Hepatocyte (in vitro differentiated cells): ENCODE measurements around the gene TMEM98. TPM values are rescaled to one million over a fixed set of nuclear protein-coding genes. Genes with fewer than 3 reads are reported as not detected.
A peak's percentile ranks its signal among the peaks of the same experiment; 100 is the strongest.

Source experiments
- DNase-seq: peaks from one replicate; pipeline ENCODE4 v3.0.0-alpha.2; 2016; ENCODE audit warnings: low spot score
- H2AFZ ChIP-seq: fragments of 200-600 bp; sonication (generic); 2 replicates; pipeline ENCODE4 v1.6.0; 2016; ENCODE audit warnings: antibody characterized with exemption, mild to moderate bottlenecking
- H3K27ac ChIP-seq: fragments of 200-600 bp; sonication (generic); 2 replicates; pipeline ENCODE4 v1.5.1; 2016; ENCODE audit warnings: mild to moderate bottlenecking
- H3K27me3 ChIP-seq: fragments of 200-600 bp; sonication (generic); 2 replicates; pipeline ENCODE4 v1.6.1; 2016
- H3K36me3 ChIP-seq: fragments of 200-600 bp; sonication (generic); replicated peaks from 2 replicates; pipeline ENCODE4 v1.5.1; 2016; ENCODE audit warnings: low read depth; ENCODE audit not compliant: insufficient read depth
- H3K4me1 ChIP-seq: fragments of 200-600 bp; sonication (generic); 2 replicates; pipeline ENCODE4 v1.5.1; 2016; ENCODE audit warnings: mild to moderate bottlenecking, moderate library complexity; ENCODE audit not compliant: insufficient read depth
- H3K4me2 ChIP-seq: fragments of 200-600 bp; sonication (generic); 2 replicates; pipeline ENCODE4 v1.6.0; 2016
- H3K4me3 ChIP-seq: fragments of 200-600 bp; sonication (generic); 2 replicates; pipeline ENCODE4 v1.5.1; 2016; ENCODE audit warnings: mild to moderate bottlenecking
- H3K79me2 ChIP-seq: fragments of 200-600 bp; sonication (generic); 2 replicates; pipeline ENCODE4 v1.6.0; 2017; ENCODE audit warnings: mild to moderate bottlenecking
- H3K9me2 ChIP-seq: fragments of 200-600 bp; sonication (generic); replicated peaks from 2 replicates; pipeline ENCODE4 v1.6.0; 2017; ENCODE audit warnings: mild to moderate bottlenecking; ENCODE audit not compliant: insufficient read depth
- H3K9me3 ChIP-seq: fragments of 200-600 bp; sonication (generic); 2 replicates; pipeline ENCODE4 v1.5.1; 2016; ENCODE audit warnings: low read depth, mild to moderate bottlenecking
- H4K20me1 ChIP-seq: fragments of 200-600 bp; sonication (generic); 2 replicates; pipeline ENCODE4 v1.6.0; 2016; ENCODE audit warnings: mild to moderate bottlenecking; ENCODE audit not compliant: insufficient read depth, poor library complexity, severe bottlenecking
- CTCF ChIP-seq: fragments of 200-600 bp; sonication (generic); IDR thresholded peaks from 2 replicates; pipeline ENCODE4 v1.5.1; 2016; ENCODE audit warnings: antibody characterized with exemption, mild to moderate bottlenecking; ENCODE audit not compliant: poor library complexity
- EZH2 ChIP-seq: fragments of 200-600 bp; sonication (generic); IDR thresholded peaks from 2 replicates; pipeline ENCODE4 v1.6.1; 2016; ENCODE audit warnings: antibody characterized with exemption, mild to moderate bottlenecking, borderline replicate concordance
- EZH2phosphoT487 ChIP-seq: fragments of 200-600 bp; sonication (generic); IDR thresholded peaks from one replicate; pipeline ENCODE4 v1.6.1; 2018; ENCODE audit warnings: antibody characterized with exemption, mild to moderate bottlenecking, low read depth, moderate library complexity; ENCODE audit not compliant: unreplicated experiment, severe bottlenecking
- WGBS: methylation state at CpG from one replicate; pipeline ENCODE4 v1.1.6; 2016; ENCODE audit warnings: low lambda C conversion rate; ENCODE audit errors: missing lambda C conversion rate; 5-methylcytosine and 5-hydroxymethylcytosine counted together
- polyA plus RNA-seq: library from polyadenylated mRNA; unstranded; fragments of >200 nt; fragmentation: Nextera tagmentation; extraction: Ambion mirVana; gene quantifications from 2 replicates; pipeline ENCODE4 v1.2.1, GENCODE V29; 2016
- total RNA-seq: library from RNA; depleted of rRNA; stranded (reverse); fragments of >200 nt; gene quantifications from 2 replicates; pipeline ENCODE4 v1.2.3, GENCODE V29; 2014

Gene TMEM98
- total and polyA plus RNA-seq, 2 experiments from 2014 or later = 280 to 406 TPM

- Histone ChIP-seq H3K79me2 (no peaks in the 10 kb centered on the region), H3K27ac (peak overlapping the region; percentile 78), H3K36me3 (no peaks in the 10 kb centered on the region), H3K4me3 (no peak overlapping the region), H3K9me3 (no peaks in the 10 kb centered on the region), H3K9me2 (no peaks in the 10 kb centered on the region), H4K20me1 (no peaks in the 10 kb centered on the region), H2AFZ (no peak overlapping the region), H3K4me1 (peaks cover 30% of the 10 kb centered on the region), H3K4me2 (peak overlapping the region; percentile 66), H3K27me3 (no peaks in the 10 kb centered on the region)
- 61% methylated on average over 8 of the region's 8 CpGs for WGBS
- TF ChIP-seq EZH2 = no peak
- TF ChIP-seq CTCF = no peak
- TF ChIP-seq EZH2phosphoT487 = no peak
- DNase-seq = peak; percentile 85
These were observed 26.5 kb downstream of the TMEM98 start for GRCh38 chr17:32954477-32954876.

DNA sequence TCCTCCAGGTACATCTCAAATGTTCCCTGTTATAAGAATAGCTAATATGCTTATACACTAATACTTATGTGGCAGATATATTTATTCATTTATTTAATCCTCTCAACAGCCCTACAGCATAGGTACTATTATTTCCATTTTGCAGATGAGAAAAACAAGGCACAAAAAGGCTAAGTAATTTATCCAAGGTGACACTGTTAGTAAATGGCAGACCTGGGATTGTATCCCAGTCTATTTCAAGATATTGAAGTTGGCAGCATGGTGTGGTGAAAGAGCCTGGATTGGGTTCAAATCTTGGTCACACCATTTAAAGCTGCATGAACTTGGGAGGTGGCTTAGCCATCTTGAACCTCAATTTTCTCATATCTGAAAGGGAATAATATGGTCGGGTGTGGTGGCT is 27.2 kb downstream of the TMEM98 start:
- WGBS = 75% methylated on average over 1 of the region's 1 CpG
- TF ChIP-seq EZH2phosphoT487 = no peak
- no peak for TF ChIP-seq EZH2
- no peak for TF ChIP-seq CTCF
- Histone ChIP-seq H3K27ac (peak overlapping the region; percentile 78), H3K9me2 (no peaks in the 10 kb centered on the region), H2AFZ (no peak overlapping the region), H3K27me3 (no peaks in the 10 kb centered on the region), H3K36me3 (no peaks in the 10 kb centered on the region), H3K4me1 (peaks cover 30% of the 10 kb centered on the region), H4K20me1 (no peaks in the 10 kb centered on the region), H3K9me3 (no peaks in the 10 kb centered on the region), H3K4me2 (peak overlapping the region; percentile 45), H3K4me3 (no peak overlapping the region), H3K79me2 (no peaks in the 10 kb centered on the region)
- DNase-seq = no peak

DNA sequence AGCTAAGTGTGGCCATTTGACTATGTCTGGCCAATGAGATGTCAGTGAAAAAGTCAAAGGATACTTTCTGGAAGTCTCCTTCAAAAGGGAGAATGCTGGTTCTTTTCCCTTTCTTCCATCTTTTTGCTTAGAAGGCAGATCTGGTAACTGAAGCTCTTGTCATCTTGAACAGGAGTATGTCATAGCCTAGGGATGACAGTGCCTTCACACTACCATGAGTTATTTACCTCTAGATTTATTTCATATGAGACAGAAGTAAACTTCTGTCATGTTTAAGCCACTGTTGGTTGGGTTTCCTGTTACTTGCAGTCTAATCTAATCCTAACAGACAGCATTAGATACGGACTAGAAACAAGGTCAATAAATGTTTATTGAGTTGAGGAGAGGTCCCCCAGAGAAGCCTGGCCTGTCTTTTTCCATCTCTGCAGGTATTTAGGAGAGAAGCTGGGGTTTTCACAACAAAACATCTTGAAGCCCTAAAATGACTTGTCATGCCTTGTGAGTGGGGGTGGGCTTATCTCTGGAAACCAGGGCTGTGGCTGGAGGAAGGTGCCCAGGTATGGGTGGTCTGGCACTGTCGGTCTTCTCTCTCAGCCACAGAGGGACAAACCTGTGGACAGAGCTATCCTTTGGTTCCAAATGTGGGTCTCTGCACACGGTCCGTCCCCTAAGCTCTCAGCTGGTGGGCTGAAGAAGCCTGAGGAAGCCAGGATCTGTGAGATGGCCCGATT is 28.5 kb downstream of the TMEM98 start:
- no peak for TF ChIP-seq CTCF
- no peak for TF ChIP-seq EZH2
- TF ChIP-seq EZH2phosphoT487 = no peak
- H2AFZ ChIP-seq = no peak overlapping the region
- H3K9me3 ChIP-seq = no peaks in the 10 kb centered on the region
- no peak for DNase-seq
- peaks cover 41% of the 10 kb centered on the region for H3K4me1 ChIP-seq
- H3K4me3 ChIP-seq = no peak overlapping the region
- no peak overlapping the region for H3K4me2 ChIP-seq
- H3K27me3 ChIP-seq = no peaks in the 10 kb centered on the region
- H3K9me2 ChIP-seq = no peaks in the 10 kb centered on the region
- 82% methylated on average over 5 of the region's 5 CpGs for WGBS
- no peaks in the 10 kb centered on the region for H3K36me3 ChIP-seq
- H3K27ac ChIP-seq = no peak overlapping the region
- H3K79me2 ChIP-seq = no peaks in the 10 kb centered on the region
- no peaks in the 10 kb centered on the region for H4K20me1 ChIP-seq
